A549 treated with CpdA at 1 μM for 4 hours (cell line): ENCODE measurements around the gene RECK. TPM values are rescaled to one million over a fixed set of nuclear protein-coding genes. Genes with fewer than 3 reads are reported as not detected.

Experiments
- total RNA-seq: library from RNA; stranded (reverse); fragments of 200-300 nt; extraction: Qiagen RNA extraction; gene quantifications from 5 replicates; pipeline ENCODE4 v1.2.3, GENCODE V29; 2022; ENCODE audit warnings: low read depth

The RECK gene, protein sequence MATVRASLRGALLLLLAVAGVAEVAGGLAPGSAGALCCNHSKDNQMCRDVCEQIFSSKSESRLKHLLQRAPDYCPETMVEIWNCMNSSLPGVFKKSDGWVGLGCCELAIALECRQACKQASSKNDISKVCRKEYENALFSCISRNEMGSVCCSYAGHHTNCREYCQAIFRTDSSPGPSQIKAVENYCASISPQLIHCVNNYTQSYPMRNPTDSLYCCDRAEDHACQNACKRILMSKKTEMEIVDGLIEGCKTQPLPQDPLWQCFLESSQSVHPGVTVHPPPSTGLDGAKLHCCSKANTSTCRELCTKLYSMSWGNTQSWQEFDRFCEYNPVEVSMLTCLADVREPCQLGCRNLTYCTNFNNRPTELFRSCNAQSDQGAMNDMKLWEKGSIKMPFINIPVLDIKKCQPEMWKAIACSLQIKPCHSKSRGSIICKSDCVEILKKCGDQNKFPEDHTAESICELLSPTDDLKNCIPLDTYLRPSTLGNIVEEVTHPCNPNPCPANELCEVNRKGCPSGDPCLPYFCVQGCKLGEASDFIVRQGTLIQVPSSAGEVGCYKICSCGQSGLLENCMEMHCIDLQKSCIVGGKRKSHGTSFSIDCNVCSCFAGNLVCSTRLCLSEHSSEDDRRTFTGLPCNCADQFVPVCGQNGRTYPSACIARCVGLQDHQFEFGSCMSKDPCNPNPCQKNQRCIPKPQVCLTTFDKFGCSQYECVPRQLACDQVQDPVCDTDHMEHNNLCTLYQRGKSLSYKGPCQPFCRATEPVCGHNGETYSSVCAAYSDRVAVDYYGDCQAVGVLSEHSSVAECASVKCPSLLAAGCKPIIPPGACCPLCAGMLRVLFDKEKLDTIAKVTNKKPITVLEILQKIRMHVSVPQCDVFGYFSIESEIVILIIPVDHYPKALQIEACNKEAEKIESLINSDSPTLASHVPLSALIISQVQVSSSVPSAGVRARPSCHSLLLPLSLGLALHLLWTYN
- 4.5 to 5.9 TPM (median 5.7 TPM) in 5 replicates for total RNA-seq

DNA sequence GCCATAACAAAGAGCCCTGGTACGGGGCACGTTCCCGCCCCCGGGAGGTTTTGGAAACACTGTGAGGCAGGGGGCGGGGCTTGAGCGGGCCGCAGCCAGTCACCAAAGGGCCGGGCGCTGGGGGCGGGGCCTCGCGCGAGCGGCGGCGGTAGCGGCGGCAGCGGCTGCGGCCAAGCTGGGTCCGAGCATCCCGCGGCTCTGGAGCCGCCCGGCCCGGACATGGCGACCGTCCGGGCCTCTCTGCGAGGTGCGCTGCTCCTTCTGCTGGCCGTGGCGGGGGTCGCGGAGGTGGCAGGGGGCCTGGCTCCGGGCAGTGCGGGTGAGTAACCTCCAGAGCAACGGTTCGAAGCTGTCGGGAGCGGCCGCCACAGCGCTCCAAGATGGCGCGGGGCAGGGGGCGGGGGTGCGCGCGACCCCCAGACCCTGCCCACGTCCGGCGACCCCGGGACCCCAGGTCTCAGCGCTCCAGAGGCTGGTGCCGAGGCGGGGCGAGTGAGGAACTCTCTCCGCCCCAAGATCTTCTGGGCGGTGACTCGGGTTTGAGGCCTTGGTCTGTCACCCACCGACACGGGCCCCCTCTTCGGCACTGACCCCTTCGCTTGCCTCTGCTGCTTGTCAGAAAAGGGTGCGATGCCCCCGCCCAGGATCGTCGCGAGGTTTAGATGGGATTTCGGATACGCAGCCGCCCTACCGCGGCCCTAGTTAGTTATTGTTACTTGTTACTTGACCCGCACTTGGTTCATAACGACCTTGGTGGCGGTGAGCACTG lies at the start of gene RECK:
Gene RECK, plus strand, starts transcription at position 134 of the 769 bp plus-strand sequence. Its CDS starts 86 bp downstream, at position 220.

DNA sequence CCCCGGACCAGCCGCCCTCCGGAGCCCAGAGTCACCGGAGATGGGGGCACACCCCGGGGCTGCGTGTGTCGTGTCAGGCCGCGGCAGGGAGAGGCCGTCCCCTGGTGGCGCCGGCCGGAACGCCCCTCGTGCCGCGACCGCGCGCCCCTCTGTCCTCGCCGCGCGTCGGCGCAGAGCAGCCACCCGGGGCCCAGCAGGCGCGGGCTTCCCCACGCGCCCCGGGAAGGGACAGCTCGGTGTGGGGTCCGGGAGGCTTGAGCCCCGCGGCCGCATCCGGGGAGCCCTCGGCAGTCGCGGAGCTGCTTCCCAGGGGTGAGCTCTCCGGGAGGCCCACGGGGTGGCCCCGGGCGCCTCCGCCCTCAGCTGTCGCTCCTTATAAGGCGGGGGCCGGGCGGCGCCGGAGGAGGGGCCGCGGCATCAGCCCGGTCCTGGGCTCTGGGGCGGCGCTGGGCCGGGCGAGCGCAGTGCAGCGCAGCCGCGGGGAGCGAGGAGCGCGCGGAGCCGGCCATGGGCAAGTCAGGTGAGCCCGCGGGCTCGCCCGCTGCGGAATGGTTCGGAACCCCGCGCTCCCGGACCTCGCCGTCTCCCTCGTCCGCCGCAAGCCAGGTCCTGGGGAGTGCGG lies 99.7 kb downstream of the RECK start, which contains the start of gene GLIPR2:
Gene GLIPR2, plus strand, starts transcription at position 462 of the 622 bp plus-strand sequence. Its CDS starts 46 bp downstream, at position 508.

DNA sequence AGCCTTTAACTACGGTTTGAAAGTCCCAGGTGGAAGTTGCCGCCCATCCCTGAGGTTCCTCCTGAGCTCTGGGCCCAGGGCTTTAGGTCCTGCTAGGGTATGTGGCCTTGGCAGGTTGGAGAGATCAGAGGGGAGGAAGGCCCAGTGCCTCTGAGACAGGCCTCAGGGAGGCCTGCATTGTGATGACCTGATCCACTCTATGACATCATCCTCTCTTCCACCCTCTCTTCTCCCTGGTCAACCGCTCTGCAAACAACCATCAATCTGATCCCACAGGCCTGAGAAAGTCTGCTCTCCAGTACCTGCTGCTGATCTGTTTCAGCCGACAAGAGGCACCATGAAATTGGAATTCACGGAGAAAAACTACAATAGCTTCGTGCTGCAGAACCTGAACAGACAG lies 132.5 kb downstream of the RECK start, which contains the start of gene CCIN:
Gene CCIN, plus strand, starts transcription at position 223 of the 400 bp plus-strand sequence. Its CDS starts 115 bp downstream, at position 338.

Other genes with a start within 250 kb of the RECK start
- gene NPR2, start 245.3 kb upstream of the RECK start, total RNA-seq = 3.5 to 6.7 TPM (median 6.4 TPM) in 5 replicates
- 0.22 to 0.53 TPM (median 0.27 TPM) in 5 replicates for gene SPAG8, start 224.7 kb upstream of the RECK start, total RNA-seq
- gene HINT2, start 221.9 kb upstream of the RECK start, total RNA-seq = 60.1 to 101 TPM (median 97.5 TPM) in 5 replicates
- not detected in 5 replicates for gene FAM221B, start 208.2 kb upstream of the RECK start, total RNA-seq
- 2.4 to 3.3 TPM (median 2.8 TPM) in 5 replicates for gene TMEM8B, start 207.7 kb upstream of the RECK start, total RNA-seq
- not detected in 5 replicates for gene OR13J1, start 166.5 kb upstream of the RECK start, total RNA-seq
- 0.11 to 0.14 TPM in 2 of 5 replicates, not detected in the others for gene HRCT1, start 130.7 kb upstream of the RECK start, total RNA-seq
- not detected in 5 replicates for gene SPAAR, start 127.4 kb upstream of the RECK start, total RNA-seq
- not detected in 5 replicates for gene OR2S2, start 78.8 kb upstream of the RECK start, total RNA-seq
- 7.4 to 11.2 TPM (median 9.9 TPM) in 5 replicates for gene GLIPR2, start 99.8 kb downstream of the RECK start, total RNA-seq
- 0.03 to 0.07 TPM (median 0.07 TPM) in 3 of 5 replicates, not detected in the others for gene CCIN, start 132.5 kb downstream of the RECK start, total RNA-seq
- 314 to 431 TPM (median 387 TPM) in 5 replicates for gene CLTA, start 154.0 kb downstream of the RECK start, total RNA-seq
- gene GNE, start 221.5 kb downstream of the RECK start, total RNA-seq = 11.3 to 16.7 TPM (median 13.7 TPM) in 5 replicates